Posterior cingulate gyrus (tissue), 11 donors: ENCODE results near the gene GALNTL6.
"Not testable (repeated sequence)": the region's sequence is repeated elsewhere in the genome, so short reads cannot be mapped to it uniquely, and the experiment has no call there.

ENCODE experiments used
- DNase-seq, 10 donors: peaks; one replicate each; pipeline versions ENCODE4 v3.0.0 to v3.0.0-alpha.2; 2020 to 2021; ENCODE audit warnings: mixed read lengths in 3 of 10
- intact Hi-C: fragments of 100-400 bp; cut with DNase I; formaldehyde crosslinking; loops from one replicate; pipeline ENCODE4 v1.15.1; 2023

GALNTL6 gene

DNA sequence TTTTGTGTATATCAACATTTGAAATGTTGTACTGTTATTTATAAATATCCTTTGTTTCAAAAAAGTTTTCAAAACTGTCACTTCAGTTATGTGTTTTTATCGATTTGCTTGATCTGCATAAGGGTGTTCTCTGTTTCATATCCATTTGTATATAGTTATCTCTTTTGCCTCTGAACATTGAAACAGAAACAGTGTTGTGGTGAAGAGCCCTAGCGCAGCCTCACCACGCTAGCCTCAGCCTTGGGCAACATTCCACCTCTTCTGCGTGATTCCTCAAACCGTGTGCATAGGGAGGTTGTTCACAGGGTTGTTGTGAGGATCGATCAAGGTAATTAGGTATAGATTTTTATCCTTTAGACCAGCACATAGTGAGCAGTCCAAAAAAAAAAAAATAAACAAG lies 1068.4 kb downstream of the GALNTL6 start:
- DNase-seq, result no peak
- intact Hi-C loops, result no loop called here

GRCh38 chr4:172887358-172887757 lies 1074.2 kb downstream of the GALNTL6 start:
- DNase-seq, intact Hi-C loops: not testable (repeated sequence)

- DNase-seq, result no peak
- intact Hi-C loops, result no loop called here
Observed at GRCh38 chr4:172887959-172888358, 1074.8 kb downstream of the GALNTL6 start.

- intact Hi-C loops, result no loop called here
- no peak for DNase-seq
Observed at GRCh38 chr4:172892300-172892699, 1079.1 kb downstream of the GALNTL6 start.

DNA sequence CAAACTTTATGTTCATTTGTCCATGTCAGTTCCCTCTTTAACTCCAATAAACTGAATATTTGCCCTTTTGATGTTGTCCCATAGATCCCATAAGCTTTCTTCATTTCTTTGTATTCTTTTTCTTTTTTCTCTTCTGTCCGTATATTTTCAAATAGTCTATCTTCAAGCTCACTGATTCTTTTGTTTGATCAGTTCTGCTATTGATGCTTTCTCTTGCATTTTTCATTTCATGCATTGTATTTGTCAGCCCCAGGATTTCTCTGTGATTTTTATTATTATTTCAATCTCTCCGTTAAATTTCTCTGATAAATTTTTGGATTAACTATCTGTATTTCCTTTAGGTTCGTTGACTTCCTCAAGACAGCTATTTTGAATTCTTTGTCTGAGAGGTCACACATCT lies 1082.5 kb downstream of the GALNTL6 start:
- intact Hi-C loops, result no loop called here
- no peak for DNase-seq

DNA sequence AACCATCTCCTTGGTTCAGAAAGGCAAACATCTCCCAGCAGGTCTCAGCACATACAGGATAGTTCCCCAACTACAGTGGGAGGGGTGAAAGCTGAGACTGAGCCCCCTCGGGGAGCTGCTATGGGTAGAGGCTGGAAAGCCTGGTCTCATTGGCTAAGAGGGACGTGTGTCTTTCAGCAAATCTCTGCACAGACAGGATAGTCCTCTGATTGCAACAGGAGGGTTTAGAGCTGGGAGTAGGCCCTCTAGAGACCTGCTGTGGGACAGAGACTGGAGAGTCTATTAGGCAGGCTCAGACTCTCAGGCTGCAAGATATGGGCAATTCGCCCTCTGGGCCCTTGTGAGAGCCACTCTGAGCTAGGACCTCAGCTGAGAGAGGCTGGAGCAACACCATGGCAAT lies 1083.8 kb downstream of the GALNTL6 start:
- DNase-seq, result no peak
- intact Hi-C loops, result no loop called here

- intact Hi-C loops, result no loop called here
- no peak for DNase-seq
Observed at GRCh38 chr4:172898715-172899114, 1085.5 kb downstream of the GALNTL6 start.

- intact Hi-C loops, result no loop called here
- DNase-seq, result no peak
Observed at GRCh38 chr4:172899861-172900260, 1086.7 kb downstream of the GALNTL6 start.

DNA sequence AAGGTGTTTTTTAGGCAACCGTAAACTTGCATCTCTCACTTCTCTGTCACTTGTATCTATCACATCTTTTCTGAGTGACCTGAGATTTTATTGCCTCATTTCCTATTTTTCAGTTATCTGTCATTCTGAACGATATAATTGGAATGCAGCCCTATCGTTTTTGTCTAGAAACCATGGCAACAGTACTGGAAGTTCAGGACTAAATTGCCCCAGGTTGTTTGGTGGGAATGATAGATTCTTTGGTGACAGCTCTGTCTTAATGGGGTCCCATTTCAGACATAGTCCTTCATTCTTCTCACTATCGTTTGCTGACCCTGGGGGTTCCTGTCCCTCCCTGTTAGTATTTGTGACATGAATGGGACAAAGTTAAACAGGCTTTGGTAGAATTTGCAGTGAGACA lies 1087.7 kb downstream of the GALNTL6 start:
- intact Hi-C loops, result no loop called here
- no peak for DNase-seq

- intact Hi-C loops, result not testable (repeated sequence)
Observed at GRCh38 chr4:172912468-172912867, 1099.3 kb downstream of the GALNTL6 start.

GRCh38 chr4:172917403-172917802 lies 1104.2 kb downstream of the GALNTL6 start:
- intact Hi-C loops, DNase-seq: not testable (repeated sequence)

More at GRCh38 chr4:172912468-172912867, 1099.3 kb downstream of the GALNTL6 start:
- DNase-seq, result not testable (repeated sequence)

- intact Hi-C loops, result no loop called here
Observed at GRCh38 chr4:172919269-172919668, 1106.1 kb downstream of the GALNTL6 start.

DNA sequence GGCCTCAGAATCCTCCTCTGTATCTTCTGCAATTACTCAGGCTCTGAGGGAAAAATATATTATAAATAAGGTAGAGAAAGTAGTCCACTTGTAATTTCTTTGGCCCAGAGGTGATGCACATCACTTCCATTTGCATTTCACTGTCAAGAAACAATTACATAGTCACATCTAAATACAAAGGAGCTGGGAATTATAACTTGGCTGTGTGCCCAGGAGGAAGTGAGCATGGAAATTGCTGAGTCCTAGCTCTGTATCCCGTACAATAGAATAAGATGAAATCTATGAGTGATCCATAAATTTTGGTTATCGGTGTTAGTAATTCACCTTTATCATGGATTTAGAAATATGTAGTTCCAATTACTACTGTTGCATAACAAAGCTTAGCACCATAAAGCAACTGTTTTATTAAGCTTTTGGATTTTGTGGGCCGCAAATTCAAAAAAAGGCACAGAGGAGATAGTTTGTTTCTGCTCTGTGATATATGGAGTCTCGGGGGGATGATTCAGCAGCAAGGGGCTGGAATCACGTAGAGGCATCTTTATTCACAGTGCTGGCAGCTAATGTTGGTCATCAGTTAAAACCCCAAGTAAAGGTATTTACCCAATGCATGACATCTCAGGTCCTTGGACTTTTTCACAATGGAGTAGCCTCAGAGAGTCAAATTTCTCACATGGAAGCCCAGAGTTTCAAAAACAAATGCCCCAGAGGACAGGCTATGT lies 1114.1 kb downstream of the GALNTL6 start:
- intact Hi-C loops, result no loop called here
- no peak for DNase-seq

More at GRCh38 chr4:172919269-172919668, 1106.1 kb downstream of the GALNTL6 start:
- DNase-seq, result no peak

DNA sequence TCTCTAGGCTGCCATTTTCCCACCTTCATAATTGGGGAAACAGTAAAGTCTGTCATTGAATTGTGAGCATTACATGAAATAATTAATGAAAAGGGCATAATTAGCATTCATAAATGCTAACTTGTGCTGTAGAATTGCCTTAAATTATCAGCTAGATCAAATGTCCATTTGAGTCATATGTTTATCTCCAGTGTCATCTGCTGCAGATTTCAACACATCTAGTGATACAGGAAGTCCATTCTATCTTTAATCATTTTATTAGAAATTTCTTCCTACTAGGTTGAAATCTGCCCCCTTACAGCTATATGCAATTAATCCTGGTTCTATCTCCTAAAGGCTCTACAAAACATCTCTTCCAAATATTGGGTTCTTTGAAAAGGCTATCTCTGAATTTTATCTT lies 1115.1 kb downstream of the GALNTL6 start:
- intact Hi-C loops, result no loop called here

DNA sequence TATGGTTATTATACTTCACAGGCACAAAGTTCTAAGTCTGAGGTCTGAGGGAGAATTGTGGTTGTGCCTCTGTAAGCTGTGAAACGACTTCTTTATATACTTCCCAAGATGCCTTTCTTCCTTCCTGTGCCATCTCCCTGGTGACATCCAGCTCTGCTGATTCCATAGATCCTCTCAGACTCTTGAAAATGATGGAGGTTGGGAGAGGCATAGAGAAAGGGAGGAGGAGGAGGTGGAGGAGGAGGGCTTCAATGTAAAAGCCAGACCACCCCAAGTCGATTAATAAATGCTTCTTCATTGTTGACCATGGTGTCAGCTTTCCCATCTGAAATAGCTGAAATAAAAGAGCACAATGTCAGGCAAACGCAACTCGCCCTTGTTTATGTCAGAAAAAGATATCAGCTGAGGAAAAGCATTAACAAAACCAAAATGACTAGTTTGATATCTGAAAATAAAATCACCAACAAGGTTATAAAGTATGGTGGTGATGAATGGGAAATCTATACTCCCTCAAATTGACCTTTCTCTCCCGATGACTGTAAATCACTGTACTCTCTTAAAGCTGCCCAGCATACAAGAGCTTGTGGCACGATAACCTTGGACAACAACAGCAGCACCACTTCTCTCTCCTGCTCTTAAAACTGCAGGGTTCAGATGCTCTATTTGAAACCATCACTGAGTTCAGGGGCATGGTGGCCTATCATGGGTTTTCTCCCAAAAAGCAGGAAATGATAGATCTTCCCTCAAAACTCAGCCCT lies 1125.0 kb downstream of the GALNTL6 start:
- no peak for DNase-seq
- intact Hi-C loops, result no loop called here

More for the DNA sequence above, 1115.1 kb downstream of the GALNTL6 start:
- no peak for DNase-seq

DNA sequence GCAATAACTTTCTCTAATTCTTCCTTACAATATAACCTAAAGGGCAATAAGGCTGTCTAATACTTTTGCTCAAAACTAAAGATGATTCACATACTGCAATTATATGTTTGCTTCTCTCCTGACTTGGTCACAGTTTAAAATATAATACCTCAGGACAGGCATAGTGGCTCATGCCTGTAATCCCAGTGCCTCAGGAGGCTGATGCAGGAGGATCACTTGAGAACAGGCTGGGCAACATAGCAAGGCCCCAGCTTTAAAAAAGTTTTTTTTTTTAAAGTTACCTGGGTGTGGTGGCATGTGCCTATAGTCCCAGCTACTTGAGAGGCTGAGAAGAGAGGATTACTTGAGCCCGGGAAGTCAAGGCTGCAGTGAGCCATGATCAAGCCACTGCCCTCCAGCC lies 1125.7 kb downstream of the GALNTL6 start:
- DNase-seq, result no peak
- intact Hi-C loops, result no loop called here

DNA sequence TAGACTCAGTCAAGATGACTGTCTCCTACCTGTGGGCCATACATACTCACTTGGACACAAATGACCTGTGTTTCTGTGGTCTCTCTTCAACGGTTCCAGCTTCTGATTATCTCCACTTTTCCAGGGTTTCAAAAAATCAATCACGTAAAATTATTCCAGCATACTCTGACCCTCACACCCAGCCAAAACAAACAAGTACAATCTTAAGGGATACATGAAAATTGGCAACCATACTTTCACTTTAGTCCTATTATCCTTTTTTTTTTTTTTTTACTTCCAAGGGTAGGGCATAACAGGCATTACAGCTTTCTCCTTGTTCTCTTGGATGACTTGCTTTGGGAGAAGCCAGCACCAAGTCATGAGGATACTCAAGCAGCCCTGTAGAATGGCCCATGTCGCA lies 1129.6 kb downstream of the GALNTL6 start:
- intact Hi-C loops, result no loop called here
- no peak for DNase-seq

DNA sequence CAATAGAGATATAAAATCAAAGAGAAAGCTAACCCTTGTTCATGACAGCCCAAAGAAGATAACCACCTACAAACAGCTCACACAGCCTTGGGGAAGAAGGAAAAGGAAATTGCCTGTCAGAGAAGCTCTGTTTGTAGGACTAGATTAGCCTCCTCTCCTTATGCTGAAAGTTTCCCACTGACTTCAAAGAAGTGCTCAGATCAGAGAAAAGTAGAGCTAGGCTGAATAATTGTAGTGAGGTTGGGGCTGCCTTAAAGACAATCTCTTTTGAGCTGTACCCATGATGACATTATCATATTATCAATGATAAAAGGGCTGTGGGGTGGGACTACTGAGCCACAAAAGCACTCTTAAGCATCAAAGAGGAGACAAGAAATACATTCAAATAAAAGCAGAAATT lies 1132.4 kb downstream of the GALNTL6 start:
- intact Hi-C loops, result no loop called here

DNA sequence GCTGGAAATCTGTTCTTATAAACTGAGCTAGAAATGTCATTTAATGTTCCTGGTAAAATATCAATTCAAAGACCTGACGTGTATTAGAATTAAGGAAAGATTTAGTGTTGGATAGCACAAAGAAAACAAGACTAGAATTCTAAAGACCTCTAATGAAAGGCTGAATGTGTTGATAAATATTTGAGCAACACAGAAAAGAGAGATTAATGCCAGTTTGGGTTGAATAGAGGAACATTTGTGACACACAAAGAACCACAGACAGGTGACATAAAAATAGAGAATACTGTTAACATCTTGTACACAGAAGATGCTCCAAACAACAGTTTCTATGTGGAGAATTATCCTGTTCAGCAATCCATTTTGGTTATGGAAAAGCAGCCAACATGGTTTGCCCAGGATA lies 1133.3 kb downstream of the GALNTL6 start:
- DNase-seq, result no peak
- intact Hi-C loops, result no loop called here

More for the DNA sequence above, 1132.4 kb downstream of the GALNTL6 start:
- no peak for DNase-seq

DNA sequence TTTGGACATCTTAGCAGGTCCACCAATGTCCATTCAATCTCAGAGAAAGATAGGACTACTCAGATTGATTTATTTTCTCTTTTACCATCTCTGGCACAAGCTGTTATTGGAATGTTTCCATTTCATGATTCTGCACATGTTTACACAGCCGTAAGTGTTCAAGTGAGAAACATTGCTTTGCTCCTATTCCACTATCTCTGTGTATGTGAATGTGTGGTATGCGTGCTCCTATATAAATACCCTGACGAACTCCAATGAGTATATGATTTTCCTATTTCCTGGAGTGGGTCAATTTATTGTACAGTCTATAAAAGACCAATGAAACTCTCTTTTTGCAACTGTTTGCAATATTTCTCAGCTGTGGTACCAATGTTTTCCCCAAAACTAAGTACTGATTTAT lies 1134.4 kb downstream of the GALNTL6 start:
- intact Hi-C loops, result no loop called here

DNA sequence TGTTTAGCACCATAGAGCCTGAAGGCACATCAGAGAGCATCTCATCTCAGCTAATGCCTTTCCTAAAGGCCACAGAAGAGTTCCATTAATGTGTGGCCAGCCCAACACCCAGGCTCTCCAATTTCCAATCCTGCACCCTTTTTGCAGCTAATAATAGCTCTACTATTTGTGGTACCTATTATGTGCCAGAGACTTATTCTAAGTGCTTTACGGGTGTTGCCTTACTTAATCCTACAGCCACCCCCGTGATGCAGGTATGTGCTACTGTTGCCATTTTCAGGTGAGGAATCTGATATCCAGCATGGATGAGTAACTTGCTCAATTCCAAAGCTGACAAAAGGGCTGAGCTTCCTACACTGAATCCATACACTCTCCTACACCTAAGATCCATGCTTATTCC lies 1137.8 kb downstream of the GALNTL6 start:
- no peak for DNase-seq
- intact Hi-C loops, result no loop called here

More for the DNA sequence above, 1134.4 kb downstream of the GALNTL6 start:
- DNase-seq, result no peak
